HepG2 (cell line): ENCODE data around the gene BUD23. TPM values are rescaled to one million over a fixed set of nuclear protein-coding genes. Genes with fewer than 3 reads are reported as not detected.
A peak's percentile ranks its signal among the peaks of the same experiment; 100 is the strongest.

Source experiments
- AGO1 ChIP-seq: fragments of 200-400 bp; formaldehyde crosslinking; IDR thresholded peaks from 2 replicates; pipeline ENCODE4 v1.6.1; 2017; ENCODE audit warnings: mild to moderate bottlenecking, low read depth, low read length, moderate library complexity; ENCODE audit not compliant: poor library complexity, severe bottlenecking
- CBX1 ChIP-seq: IDR thresholded peaks from one replicate; pipeline ENCODE4 v1.6.1; 2016; ENCODE audit warnings: antibody characterized with exemption, low read depth
- CREBL2 ChIP-seq: sonication (generic); formaldehyde crosslinking; IDR thresholded peaks from 2 replicates; pipeline ENCODE4 v1.8.1; 2023; ENCODE audit warnings: missing genetic modification reagents, mild to moderate bottlenecking, borderline replicate concordance
- DR1 ChIP-seq: sonication (generic); formaldehyde crosslinking; IDR thresholded peaks from 2 replicates; pipeline ENCODE4 v1.8.0; 2021; ENCODE audit warnings: mild to moderate bottlenecking, missing genetic modification reagents, inconsistent platforms
- EP300 ChIP-seq, 3 experiments: sonication (generic) in 1 of 3; formaldehyde crosslinking in 1 of 3; IDR thresholded peaks; 2 replicates each; pipeline versions ENCODE4 v1.5.1 to v1.6.1; 2011 to 2020; ENCODE audit warnings: low read depth in 2 of 3, low read length in 2 of 3, borderline replicate concordance in 1 of 3, improper control_type of control experiment in 1 of 3, mild to moderate bottlenecking in 1 of 3, missing genetic modification reagents in 1 of 3, moderate library complexity in 1 of 3
- GLI4 ChIP-seq: sonication (generic); formaldehyde crosslinking; IDR thresholded peaks from 2 replicates; pipeline ENCODE4 v1.5.1; 2020; ENCODE audit warnings: missing genetic modification reagents, mild to moderate bottlenecking, moderate library complexity, borderline replicate concordance
- KLF6 ChIP-seq: IDR thresholded peaks from 2 replicates; pipeline ENCODE4 v1.8.0; 2016; ENCODE audit warnings: missing biosample characterization, missing genetic modification reagents
- NCOR1 ChIP-seq: fragments of 200-600 bp; sonication (generic); IDR thresholded peaks from 2 replicates; pipeline ENCODE4 v1.7.0; 2017; ENCODE audit warnings: antibody characterized with exemption, low read length, borderline replicate concordance
- SAFB2 ChIP-seq: sonication (generic); formaldehyde crosslinking; IDR thresholded peaks from 2 replicates; pipeline ENCODE4 v1.5.1; 2020; ENCODE audit warnings: missing genetic modification reagents, low read depth, mild to moderate bottlenecking, borderline replicate concordance
- SALL2 ChIP-seq: sonication (generic); formaldehyde crosslinking; IDR thresholded peaks from 2 replicates; pipeline ENCODE4 v1.8.1; 2023; ENCODE audit warnings: mild to moderate bottlenecking, missing genetic modification reagents, inconsistent platforms
- SNAPC5 ChIP-seq: sonication (generic); formaldehyde crosslinking; IDR thresholded peaks from 2 replicates; pipeline ENCODE4 v1.8.1; 2023; ENCODE audit warnings: mild to moderate bottlenecking, missing genetic modification reagents, borderline replicate concordance
- SP5 ChIP-seq: IDR thresholded peaks from 2 replicates; pipeline ENCODE4 v1.6.1; 2016; ENCODE audit warnings: low read depth, borderline replicate concordance
- TCF7 ChIP-seq: sonication (generic); IDR thresholded peaks from 2 replicates; pipeline ENCODE4 v1.6.1; 2016; ENCODE audit warnings: antibody characterized with exemption, low read depth
- ZBTB44 ChIP-seq: sonication (generic); formaldehyde crosslinking; IDR thresholded peaks from 2 replicates; pipeline ENCODE4 v1.4.0; 2020; ENCODE audit warnings: missing genetic modification reagents
- ZFYVE20 ChIP-seq: sonication (generic); formaldehyde crosslinking; IDR thresholded peaks from 2 replicates; pipeline ENCODE4 v1.8.0; 2023; ENCODE audit warnings: low read depth, mild to moderate bottlenecking, moderate library complexity, missing genetic modification reagents, borderline replicate concordance
- ZGPAT ChIP-seq: IDR thresholded peaks from 2 replicates; pipeline ENCODE4 v1.6.1; 2016; ENCODE audit warnings: mild to moderate bottlenecking
- ZNF136 ChIP-seq: sonication (generic); formaldehyde crosslinking; IDR thresholded peaks from 2 replicates; pipeline ENCODE4 v1.8.1; 2022; ENCODE audit warnings: low read depth, mild to moderate bottlenecking, moderate library complexity, missing genetic modification reagents
- ZNF503 ChIP-seq: sonication (generic); formaldehyde crosslinking; IDR thresholded peaks from 2 replicates; pipeline ENCODE4 v1.4.0; 2020; ENCODE audit warnings: missing genetic modification reagents
- ZNF546 ChIP-seq: sonication (generic); formaldehyde crosslinking; conservative IDR thresholded peaks from 2 replicates; pipeline ENCODE4 v1.8.1; 2023; ENCODE audit warnings: mild to moderate bottlenecking, missing genetic modification reagents
- ZNF550 ChIP-seq: sonication (generic); formaldehyde crosslinking; IDR thresholded peaks from 2 replicates; pipeline ENCODE4 v1.4.0; 2020; ENCODE audit warnings: mild to moderate bottlenecking, missing genetic modification reagents, borderline replicate concordance
- ZNF589 ChIP-seq: sonication (generic); formaldehyde crosslinking; conservative IDR thresholded peaks from 2 replicates; pipeline ENCODE4 v1.8.0; 2022; ENCODE audit warnings: mild to moderate bottlenecking, moderate library complexity, missing genetic modification reagents
- ZNF816 ChIP-seq: sonication (generic); formaldehyde crosslinking; IDR thresholded peaks from 2 replicates; pipeline ENCODE4 v1.8.0; 2022; ENCODE audit warnings: missing genetic modification reagents, mild to moderate bottlenecking, borderline replicate concordance
- ZNF850 ChIP-seq: sonication (generic); formaldehyde crosslinking; conservative IDR thresholded peaks from 2 replicates; pipeline ENCODE4 v1.9.0; 2021; ENCODE audit warnings: mild to moderate bottlenecking, missing genetic modification reagents
- polyA plus RNA-seq, 8 experiments: library from polyadenylated mRNA; depleted of rRNA in 3 of 8; stranded (reverse) in 7 of 8; unstranded in 1 of 8; fragments of >200 nt; fragmentation: Illumina TruSeq in 4 of 8; extraction: Trizol in 4 of 8; gene quantifications; 2 replicates each; pipeline versions ENCODE4 v1.2.1 to v1.2.3, GENCODE V29; 2011 to 2016; ENCODE audit warnings: low read depth in 4 of 8, missing spikeins in 1 of 8, mixed read lengths in 1 of 8; ENCODE audit not compliant: insufficient read depth in 1 of 8
- total RNA-seq, 5 experiments: library from RNA; depleted of rRNA; stranded (reverse); fragments of >200 nt; fragmentation: Illumina TruSeq; extraction: Trizol; gene quantifications; 2 replicates each; pipeline ENCODE4 v1.2.3, GENCODE V29; 2016; ENCODE audit warnings: low read depth in 1 of 5

Gene BUD23
- total and polyA plus RNA-seq, 2 of the 13 experiments (the other 11 are each of a cell fraction or from before 2014, with no cell fraction given), result 47.5 to 54.5 TPM

- TF ChIP-seq ZFYVE20 (CRISPR knock-in tag) (0 out of 2 replicates have a peak, but pooled peaks have one; percentile 50), ZNF546 (CRISPR knock-in tag) (peak; percentile 83; the same call in 1 of the 2 replicates), EP300 (IDR thresholded peaks at IDR 0.05; ENCODE audit: low read depth in 2 of 2, low read length in 2 of 2) (peak in 1 of 2 experiments; percentile 7; a peak in 1 of 4 replicates), EP300 (CRISPR knock-in tag; IDR thresholded peaks at IDR 0.05; ENCODE audit: borderline replicate concordance) (no peak), TCF7 (no peak), ZNF816 (CRISPR knock-in tag) (peak; percentile 58; the same call in 1 of the 2 replicates), SALL2 (CRISPR knock-in tag) (peak; percentile 62; the same call in 1 of the 2 replicates), KLF6 (CRISPR knock-in tag) (peak; percentile 48), ZNF850 (CRISPR knock-in tag) (no peak), SP5 (CRISPR knock-in tag) (peak; percentile 85), ZNF550 (no peak), ZBTB44 (no peak), DR1 (CRISPR knock-in tag) (peak; percentile 56), ZGPAT (peak; percentile 81), SNAPC5 (CRISPR knock-in tag) (no peak), ZNF589 (CRISPR knock-in tag) (peak; percentile 44; the same call in 1 of the 2 replicates), AGO1 (no peak), ZNF503 (CRISPR knock-in tag) (no peak), NCOR1 (no peak), ZNF136 (CRISPR knock-in tag) (no peak), GLI4 (CRISPR knock-in tag) (no peak), CREBL2 (no peak), CBX1 (peak; percentile 76), SAFB2 (CRISPR knock-in tag) (peak; percentile 65; the same call in 1 of the 2 replicates)
Observed at GRCh38 chr7:73738612-73739386, 55.4 kb downstream of the BUD23 start, which contains the start of gene ABHD11 (continued).
